K562 treated with DMSO at 1 percent for 24 hours (cell line): ENCODE measurements around the gene CXCR3. TPM values are rescaled to one million over a fixed set of nuclear protein-coding genes. Genes with fewer than 3 reads are reported as not detected.

Experiments used
- total RNA-seq: library from RNA; unstranded; fragments of 300-600 nt; gene quantifications from 2 replicates; pipeline ENCODE4 v1.2.3, GENCODE V29; 2022; ENCODE audit warnings: low read depth; ENCODE audit not compliant: insufficient read depth

CXCR3 gene
- not detected in 2 replicates for total RNA-seq

DNA sequence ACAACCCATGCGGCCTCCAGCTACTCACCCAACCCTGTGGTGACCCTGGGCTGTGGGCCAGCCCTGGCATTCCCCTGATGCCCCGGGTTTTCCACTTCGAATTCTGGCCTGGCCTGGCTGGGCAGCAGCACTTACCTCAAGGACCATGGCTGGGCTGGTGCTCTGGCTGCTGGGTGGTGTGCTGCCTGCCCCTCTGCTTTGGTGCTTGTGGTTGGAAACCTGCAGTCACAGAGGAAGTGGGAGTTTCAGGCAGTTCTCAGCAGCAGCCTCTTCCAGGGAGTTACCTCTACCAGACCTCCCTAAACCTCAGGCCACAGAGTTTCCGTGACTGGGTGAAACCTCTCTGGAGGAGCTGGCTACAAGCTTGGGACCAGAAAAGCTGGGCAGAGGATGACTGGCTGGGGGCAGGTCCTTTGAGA is at the start of gene CXCR3:
Gene CXCR3 (minus strand): TSS at position 209 of the 419 bp plus-strand sequence. CDS start 62 bp downstream, at position 147.

DNA sequence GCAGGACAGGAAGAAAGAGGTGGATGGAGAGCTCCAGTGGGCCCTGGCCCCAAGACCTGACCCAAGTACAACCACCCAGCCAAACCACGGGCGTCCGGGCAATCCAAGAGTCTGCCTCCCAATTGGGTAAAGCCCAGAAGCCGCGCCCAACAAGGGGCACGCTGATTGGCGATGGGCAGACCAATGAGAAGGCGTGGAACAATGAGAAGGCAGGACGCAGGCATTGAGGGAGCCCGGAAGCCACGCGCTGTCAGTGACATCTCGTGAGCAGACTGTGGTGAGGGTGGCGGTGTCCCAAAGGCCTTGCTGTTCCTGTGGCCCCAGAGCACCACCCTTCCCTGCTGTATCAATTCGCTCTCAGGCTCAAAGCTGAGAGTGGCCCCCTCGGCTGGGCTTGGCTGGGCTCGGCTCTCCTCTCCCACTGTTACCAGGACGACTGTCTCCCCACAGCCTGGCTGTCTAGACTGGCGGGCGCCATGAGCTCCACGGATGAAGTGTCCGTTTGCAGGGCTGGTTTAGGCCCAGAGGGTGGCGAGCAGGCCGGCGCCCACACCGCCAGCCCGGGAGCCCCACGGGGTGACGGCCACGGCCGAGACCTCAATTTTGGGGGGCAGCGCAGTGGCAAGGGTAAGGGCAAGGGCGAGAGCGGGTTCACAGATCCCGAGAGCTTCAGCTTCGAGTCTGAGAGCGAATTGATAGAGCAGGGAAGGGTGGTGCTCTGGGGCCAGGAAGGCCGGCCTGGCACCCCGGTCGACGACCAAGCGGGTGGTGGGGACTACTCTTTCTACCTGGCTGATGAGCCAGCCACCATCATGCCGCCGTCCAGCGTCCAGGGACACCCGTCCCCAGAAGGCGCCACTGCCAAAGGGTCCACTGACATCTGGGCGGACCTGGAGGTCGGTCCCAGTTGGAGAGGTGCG is 49.3 kb upstream of the CXCR3 start, which contains the start of gene LOC101059915:
Gene LOC101059915 (plus strand): TSS at position 219 of the 920 bp plus-strand sequence.

DNA sequence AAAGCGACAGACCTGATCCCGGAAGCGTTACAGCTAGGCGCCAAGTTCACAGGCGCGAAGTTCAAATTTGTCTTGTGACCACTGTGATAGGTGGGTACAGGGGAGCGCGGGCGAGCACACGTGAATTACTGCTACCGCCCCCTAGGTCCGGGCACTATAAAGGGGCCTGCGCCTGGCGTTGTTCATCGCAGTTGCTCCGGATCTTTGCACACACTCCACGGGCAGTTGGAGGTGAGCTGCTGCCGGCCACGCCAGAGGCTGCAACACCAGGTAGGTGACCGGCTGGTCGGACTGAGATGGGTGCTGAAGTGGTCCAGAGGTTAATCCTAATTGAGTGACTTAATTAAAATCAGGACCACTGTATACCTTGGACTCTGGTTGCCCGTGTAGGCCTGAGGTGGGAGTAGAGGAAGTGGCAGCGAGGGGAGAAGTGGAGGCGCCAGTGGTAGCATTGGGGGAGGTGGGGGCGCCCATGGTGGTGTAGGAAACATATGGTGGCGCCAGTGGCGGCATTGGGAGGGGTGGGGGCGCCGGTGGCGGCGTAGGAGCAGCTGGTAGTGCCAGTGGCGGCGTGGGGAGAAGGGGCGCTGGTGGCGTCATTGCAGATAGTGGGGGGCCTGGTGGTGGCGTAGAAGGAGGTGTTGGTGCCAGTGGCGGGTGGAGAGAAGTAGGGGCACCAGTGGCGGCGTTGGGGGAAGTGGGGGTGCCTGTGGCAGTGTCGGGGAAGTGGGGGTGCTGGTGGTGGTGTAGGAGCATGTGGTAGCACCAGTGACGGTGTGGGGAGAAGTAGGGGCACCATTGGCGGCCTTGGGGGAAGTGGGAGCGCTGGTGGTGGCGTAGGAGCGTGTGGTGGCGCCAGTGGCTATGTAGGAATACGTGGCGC is 39.8 kb downstream of the CXCR3 start, which contains the start of gene GCNA:
Gene GCNA (plus strand): TSS at position 185 of the 883 bp plus-strand sequence. CDS start 2,385 bp downstream, outside the sequence.

Other genes with a start within 250 kb of the CXCR3 start
- gene OGT, start 85.4 kb downstream of the CXCR3 start, total RNA-seq = 45.8 and 46.7 TPM in 2 replicates
- gene GCNA, start 40.1 kb downstream of the CXCR3 start, total RNA-seq = 1.3 and 2.6 TPM in 2 replicates
- not detected in 2 replicates for gene CXorf49, start 99.8 kb upstream of the CXCR3 start, total RNA-seq
- gene CXorf49B, start 144.8 kb upstream of the CXCR3 start, total RNA-seq = not detected in 2 replicates